A549 (cell line): ENCODE results near the gene ZBTB16. TPM values are rescaled to one million over a fixed set of nuclear protein-coding genes. Genes with fewer than 3 reads are reported as not detected.

Source experiments
- ATAC-seq, 2 experiments: fragments of 200-7000 bp in 1 of 2; fragments of >200 bp in 1 of 2; cut with Nextera tagmentation in 1 of 2; cut with Tn5 transposase in 1 of 2; 3 replicates each; pipeline versions ENCODE4 v1.8.0 to v1.9.1; 2018 to 2020; ENCODE audit warnings: mild to moderate bottlenecking in 1 of 2, moderate library complexity in 1 of 2
- CTCF ChIA-PET: fragments of 300-600 bp; sonication (Branson Sonifier 250); formaldehyde crosslinking; extraction: SDS; loops from one replicate; lab custom pipeline; 2021; ENCODE audit warnings: antibody characterized with exemption, inconsistent platforms; lab: Yijun Ruan, JAX
- POLR2A ChIA-PET: fragments of 350-600 bp; formaldehyde crosslinking; extraction: SDS; loops from one replicate; lab custom pipeline; 2021; ENCODE audit warnings: antibody characterized with exemption, inconsistent platforms; lab: Yijun Ruan, JAX
- DNase-seq, 2 experiments: peaks; one replicate each; pipeline versions ENCODE4 v3.0.0 to v3.0.0-alpha.2; 2011 to 2016; ENCODE audit warnings: low read depth in 1 of 2, low spot score in 1 of 2
- FAIRE-seq: peaks from 2 replicates; lab custom pipeline; 2011; peaks lifted over from hg19 to GRCh38; lab: Jason Lieb, UNC
- H3K27ac ChIP-seq, 2 experiments: fragments of >200 bp; sonication (Bioruptor Twin); formaldehyde crosslinking; 3 replicates each; pipeline ENCODE4 v1.5.1; 2016 to 2017
- H3K4me1 ChIP-seq: fragments of >200 bp; sonication (Bioruptor Twin); formaldehyde crosslinking; 3 replicates; pipeline ENCODE4 v1.6.1; 2016
- H3K4me2 ChIP-seq: fragments of >200 bp; sonication (Bioruptor Twin); formaldehyde crosslinking; 3 replicates; pipeline ENCODE4 v1.6.1; 2016
- H3K4me3 ChIP-seq: fragments of >200 bp; sonication (Bioruptor Twin); formaldehyde crosslinking; 3 replicates; pipeline ENCODE4 v1.5.1; 2016
- H3K9me3 ChIP-seq: fragments of >200 bp; sonication (Bioruptor Twin); formaldehyde crosslinking; 3 replicates; pipeline ENCODE4 v1.6.1; 2016
- BHLHE40 ChIP-seq: IDR thresholded peaks from 2 replicates; pipeline ENCODE4 v1.6.1; 2012; ENCODE audit warnings: low read depth, low read length, inconsistent platforms
- CBX2 ChIP-seq: fragments of 200-600 bp; sonication (generic); IDR thresholded peaks from 2 replicates; pipeline ENCODE4 v1.6.1; 2016; ENCODE audit warnings: low read depth, mild to moderate bottlenecking, borderline replicate concordance
- CEBPB ChIP-seq, 2 experiments: fragments of >200 bp in 1 of 2; sonication (Bioruptor Twin) in 1 of 2; formaldehyde crosslinking in 1 of 2; IDR thresholded peaks; 2 replicates each; pipeline ENCODE4 v1.6.1; 2012 to 2016
- CHD2 ChIP-seq: fragments of 150-350 bp; IDR thresholded peaks from 2 replicates; pipeline ENCODE4 v1.6.1; 2014; ENCODE audit warnings: low read length; ENCODE audit not compliant: partially characterized antibody
- CTCF ChIP-seq: fragments of >200 bp; sonication (Bioruptor Twin); formaldehyde crosslinking; IDR thresholded peaks from 3 replicates; pipeline ENCODE4 v1.5.1; 2016
- E2F6 ChIP-seq: IDR thresholded peaks from 2 replicates; pipeline ENCODE4 v1.6.1; 2012; ENCODE audit warnings: low read depth, borderline replicate concordance
- EHF ChIP-seq: fragments of 250-450 bp; sonication (Bioruptor Pico); IDR thresholded peaks from 2 replicates; pipeline ENCODE4 v1.5.0; 2020; ENCODE audit warnings: mild to moderate bottlenecking
- EHMT2 ChIP-seq: fragments of 200-600 bp; sonication (generic); IDR thresholded peaks from 2 replicates; pipeline ENCODE4 v1.6.1; 2016; ENCODE audit warnings: antibody characterized with exemption, low read depth, mild to moderate bottlenecking, moderate library complexity
- EP300 ChIP-seq, 2 experiments: fragments of >200 bp; sonication (Bioruptor Twin); formaldehyde crosslinking; IDR thresholded peaks; 2 replicates in 1 of 2; 3 replicates in 1 of 2; pipeline ENCODE4 v1.6.1; 2016 to 2017
- ESRRA ChIP-seq: fragments of 150-350 bp; IDR thresholded peaks from 2 replicates; pipeline ENCODE4 v1.6.1; 2014; ENCODE audit warnings: mild to moderate bottlenecking, low read length, borderline replicate concordance
- FOSL2 ChIP-seq, 2 experiments: fragments of 450-650 bp in 1 of 2; fragments of >200 bp in 1 of 2; sonication (Bioruptor Twin) in 1 of 2; formaldehyde crosslinking; IDR thresholded peaks; 2 replicates each; pipeline versions ENCODE4 v1.5.0 to v1.6.1; 2016 to 2020; ENCODE audit warnings: mild to moderate bottlenecking in 1 of 2, moderate library complexity in 1 of 2
- GATA3 ChIP-seq: IDR thresholded peaks from 2 replicates; pipeline ENCODE4 v1.6.1; 2012; ENCODE audit warnings: borderline replicate concordance
- HDAC2 ChIP-seq: fragments of 200-600 bp; sonication (generic); IDR thresholded peaks from 2 replicates; pipeline ENCODE4 v1.6.1; 2016
- HES2 ChIP-seq: fragments of >200 bp; sonication (Bioruptor Twin); formaldehyde crosslinking; IDR thresholded peaks from 2 replicates; pipeline ENCODE4 v1.6.1; 2016
- HEYL ChIP-seq: fragments of 250-450 bp; sonication (Bioruptor Pico); IDR thresholded peaks from 2 replicates; pipeline ENCODE4 v1.8.0; 2021; ENCODE audit warnings: mild to moderate bottlenecking, moderate library complexity
- JUNB ChIP-seq: fragments of >200 bp; sonication (Bioruptor Twin); formaldehyde crosslinking; IDR thresholded peaks from 2 replicates; pipeline ENCODE4 v1.6.1; 2016
- KDM1A ChIP-seq: fragments of 200-600 bp; sonication (generic); IDR thresholded peaks from 2 replicates; pipeline ENCODE4 v1.6.1; 2016; ENCODE audit warnings: low read depth, mild to moderate bottlenecking
- KDM5A ChIP-seq: fragments of 200-600 bp; sonication (generic); IDR thresholded peaks from 2 replicates; pipeline ENCODE4 v1.6.1; 2016; ENCODE audit warnings: antibody characterized with exemption, mild to moderate bottlenecking
- MAFK ChIP-seq: fragments of 450-650 bp; IDR thresholded peaks from 2 replicates; pipeline ENCODE4 v1.6.1; 2014; ENCODE audit not compliant: partially characterized antibody
- NFE2L2 ChIP-seq: fragments of 150-350 bp; conservative IDR thresholded peaks from 2 replicates; pipeline ENCODE4 v1.6.1; 2014; ENCODE audit warnings: low read length
- NPAS2 ChIP-seq: fragments of 250-450 bp; sonication (Bioruptor Pico); IDR thresholded peaks from 2 replicates; pipeline ENCODE4 v1.8.0; 2022; ENCODE audit warnings: mild to moderate bottlenecking, moderate library complexity, borderline replicate concordance
- PHF8 ChIP-seq: fragments of 200-600 bp; sonication (generic); IDR thresholded peaks from 2 replicates; pipeline ENCODE4 v1.6.1; 2016; ENCODE audit warnings: low read depth, mild to moderate bottlenecking, antibody characterized with exemption, moderate library complexity, borderline replicate concordance
- POLR2AphosphoS2 ChIP-seq: conservative IDR thresholded peaks from 2 replicates; pipeline ENCODE4 v1.6.1; 2012; ENCODE audit warnings: low read length, improper control_type of control experiment, inconsistent platforms
- RARB ChIP-seq: fragments of 250-450 bp; sonication (Bioruptor Pico); IDR thresholded peaks from 2 replicates; pipeline ENCODE4 v1.8.0; 2021; ENCODE audit warnings: mild to moderate bottlenecking, moderate library complexity
- RFX5 ChIP-seq: fragments of 450-650 bp; IDR thresholded peaks from 2 replicates; pipeline ENCODE4 v1.7.1; 2014; ENCODE audit warnings: antibody characterized with exemption, mild to moderate bottlenecking, moderate library complexity
- RNF2 ChIP-seq: fragments of 200-600 bp; sonication (generic); IDR thresholded peaks from 2 replicates; pipeline ENCODE4 v1.6.1; 2016; ENCODE audit warnings: low read depth, mild to moderate bottlenecking, antibody characterized with exemption, moderate library complexity, borderline replicate concordance
- SMC3 ChIP-seq: fragments of >200 bp; sonication (Bioruptor Twin); formaldehyde crosslinking; IDR thresholded peaks from 3 replicates; pipeline ENCODE4 v1.6.1; 2018; ENCODE audit warnings: inconsistent platforms
- TFCP2L1 ChIP-seq: fragments of 250-450 bp; sonication (Bioruptor Pico); IDR thresholded peaks from 2 replicates; pipeline ENCODE4 v1.5.0; 2021; ENCODE audit warnings: mild to moderate bottlenecking
- TP53 ChIP-seq: fragments of 250-450 bp; sonication (Bioruptor Pico); IDR thresholded peaks from 2 replicates; pipeline ENCODE4 v1.5.0; 2021; ENCODE audit warnings: mild to moderate bottlenecking, moderate library complexity
- USF2 ChIP-seq: fragments of 450-650 bp; IDR thresholded peaks from 2 replicates; pipeline ENCODE4 v1.6.1; 2014; ENCODE audit warnings: antibody characterized with exemption
- ZC3H11A ChIP-seq: fragments of 450-650 bp; IDR thresholded peaks from 2 replicates; pipeline ENCODE4 v1.6.1; 2014; ENCODE audit warnings: antibody characterized with exemption, mild to moderate bottlenecking
- ZNF302 ChIP-seq: fragments of 250-450 bp; sonication (Bioruptor Pico); IDR thresholded peaks from 2 replicates; pipeline ENCODE4 v1.9.0; 2021; ENCODE audit warnings: inconsistent platforms, mild to moderate bottlenecking, moderate library complexity
- ZSCAN20 ChIP-seq: fragments of 250-450 bp; sonication (Bioruptor Pico); IDR thresholded peaks from 2 replicates; pipeline ENCODE4 v1.8.0; 2022; ENCODE audit warnings: mild to moderate bottlenecking, moderate library complexity
- WGBS: methylation state at CpG from one replicate; pipeline ENCODE4 v1.1.6; 2017; ENCODE audit errors: missing lambda C conversion rate; 5-methylcytosine and 5-hydroxymethylcytosine counted together
- polyA plus RNA-seq, 4 experiments: library from polyadenylated mRNA; depleted of rRNA in 3 of 4; stranded (reverse); fragments of >200 nt; fragmentation: RNase III in 1 of 4; extraction: RNeasy Plus Mini Kit Qiagen cat#74134 plus additional on column Dnase treatment in 1 of 4; gene quantifications; 2 replicates in 3 of 4; 3 replicates in 1 of 4; pipeline ENCODE4 v1.2.3, GENCODE V29; 2011 to 2017

The ZBTB16 gene
- polyA plus RNA-seq, 2 of the 4 experiments (the other 2 are of a cell fraction): not detected

GRCh38 chr11:114250993-114251814 lies 191.7 kb downstream of the ZBTB16 start:
- ChIA-PET POLR2A (no interaction called here), CTCF (interaction anchor here (1.2 to 6.2 kb wide), 2 partner anchors 10 to 214 kb away, joined by 3 to 56 read pairs; no protein-coding TSS in a partner anchor)
- Histone ChIP-seq H3K9me3 (no peaks in the 10 kb centered on the region), H3K4me2 (no peak overlapping the region), H3K27ac (no peak overlapping the region), H3K4me3 (no peak overlapping the region)
- no peak for FAIRE-seq
- no peak for ATAC-seq
- WGBS: 66% methylated on average over 12 of the region's 14 CpGs
- no peak for DNase-seq
- TF ChIP-seq POLR2AphosphoS2 (no peak), JUNB (no peak), MAFK (no peak), ZNF302 (CRISPR knock-in tag) (no peak), ZSCAN20 (CRISPR knock-in tag) (no peak), TP53 (CRISPR knock-in tag) (no peak), RFX5 (no peak), KDM5A (no peak), HDAC2 (no peak), E2F6 (no peak)
- TF ChIP-seq, all 56 proteins: peak for 0
- no peaks in the 10 kb centered on the region for H3K4me1 ChIP-seq

GRCh38 chr11:114251815-114252337 lies 192.4 kb downstream of the ZBTB16 start:
- CTCF ChIA-PET: interaction anchor here (1.2 to 6.2 kb wide), 2 partner anchors 9 to 215 kb away, joined by 3 to 56 read pairs; no protein-coding TSS in a partner anchor

GRCh38 chr11:114252767-114253166 lies 193.3 kb downstream of the ZBTB16 start:
- no peak for FAIRE-seq
- ChIA-PET CTCF (interaction anchor here (0.6 to 6.2 kb wide), 2 partner anchors 8 to 453 kb away, joined by 3 to 56 read pairs; no protein-coding TSS in a partner anchor), POLR2A (no interaction called here)
- Histone ChIP-seq H3K27ac (no peak overlapping the region), H3K4me2 (no peak overlapping the region), H3K4me3 (no peak overlapping the region), H3K4me1 (no peaks in the 10 kb centered on the region), H3K9me3 (no peaks in the 10 kb centered on the region)
- DNase-seq: no peak
- WGBS: 28% methylated on average over 9 of the region's 9 CpGs
- no peak for ATAC-seq
- TF ChIP-seq FOSL2 (IDR thresholded peaks at IDR 0.05) (no peak), FOSL2 (CRISPR knock-in tag; IDR thresholded peaks at IDR 0.05) (no peak), SMC3 (no peak), RARB (CRISPR knock-in tag) (no peak), ZSCAN20 (CRISPR knock-in tag) (no peak), CBX2 (no peak), KDM1A (no peak), PHF8 (no peak), EP300 (IDR thresholded peaks at IDR 0.05) (no peak), E2F6 (no peak), ZC3H11A (no peak), EHMT2 (no peak), CTCF (no peak), EHF (CRISPR knock-in tag) (no peak), JUNB (no peak)

More at GRCh38 chr11:114251815-114252337, 192.4 kb downstream of the ZBTB16 start:
- Histone ChIP-seq H3K4me3 (no peak overlapping the region), H3K9me3 (no peaks in the 10 kb centered on the region), H3K4me2 (no peak overlapping the region), H3K27ac (no peak overlapping the region), H3K4me1 (no peaks in the 10 kb centered on the region)
- POLR2A ChIA-PET: no interaction called here
- DNase-seq (no peak), ATAC-seq (no peak), FAIRE-seq (no peak)
- TF ChIP-seq NFE2L2 (no peak), HDAC2 (no peak), RARB (CRISPR knock-in tag) (no peak), HES2 (no peak), RNF2 (no peak), GATA3 (no peak), USF2 (no peak), CHD2 (no peak), BHLHE40 (no peak), ESRRA (no peak), NPAS2 (CRISPR knock-in tag) (no peak), HEYL (no peak), POLR2AphosphoS2 (no peak), CEBPB (IDR thresholded peaks at IDR 0.05) (no peak), TFCP2L1 (CRISPR knock-in tag) (no peak)
- WGBS: 70% methylated on average over 9 of the region's 9 CpGs
